ENCODE data around the gene PRODH.

- TF ChIP-seq TAF1 (IDR thresholded peaks at IDR 0.05; ENCODE audit: low read depth) (no peak), YY1 (IDR thresholded peaks at IDR 0.05; ENCODE audit: low read depth) (no peak), USF1 (IDR thresholded peaks at IDR 0.05) (no peak), EP300 (IDR thresholded peaks at IDR 0.05; ENCODE audit: borderline replicate concordance) (no peak), NFIC (IDR thresholded peaks at IDR 0.05) (no peak), CREB1 (IDR thresholded peaks at IDR 0.05; ENCODE audit: low read depth) (no peak), CEBPB (IDR thresholded peaks at IDR 0.05) (no peak)
- TF ChIP-seq, protein P1, sequence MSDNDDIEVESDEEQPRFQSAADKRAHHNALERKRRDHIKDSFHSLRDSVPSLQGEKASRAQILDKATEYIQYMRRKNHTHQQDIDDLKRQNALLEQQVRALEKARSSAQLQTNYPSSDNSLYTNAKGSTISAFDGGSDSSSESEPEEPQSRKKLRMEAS (IDR thresholded peaks at IDR 0.05) = no peak
These were observed 48.5 kb upstream of the PRODH start for GRCh38 chr22:18984564-18984963.
